K562 (cell line): ENCODE measurements around the gene CAMK2B. TPM values are rescaled to one million over a fixed set of nuclear protein-coding genes. Genes with fewer than 3 reads are reported as not detected.

ENCODE experiments used
- CEBPB ChIP-seq: fragments of 450-650 bp; IDR thresholded peaks from 2 replicates; pipeline ENCODE4 v1.6.1; 2016; ENCODE audit warnings: missing genetic modification characterization, missing compliant biosample characterization
- STAG1 ChIP-seq: sonication (generic); formaldehyde crosslinking; IDR thresholded peaks from 2 replicates; pipeline ENCODE4 v1.5.0; 2020; ENCODE audit warnings: missing genetic modification reagents, borderline replicate concordance
- polyA plus RNA-seq, 8 experiments: library from polyadenylated mRNA; depleted of rRNA in 4 of 8; stranded (reverse) in 5 of 8; unstranded in 3 of 8; fragments of >200 nt; fragmentation: Nextera tagmentation in 2 of 8; fragmentation: Illumina TruSeq in 1 of 8; extraction: Ambion mirVana in 2 of 8; extraction: Trizol in 1 of 8; gene quantifications; 2 replicates each; pipeline versions ENCODE4 v1.2.1 to v1.2.3, GENCODE V29; 2011 to 2014; ENCODE audit warnings: inconsistent platforms in 1 of 8, missing spikeins in 1 of 8
- total RNA-seq, 7 experiments: library from RNA; depleted of rRNA in 6 of 7; stranded (reverse); fragments of >200 nt in 6 of 7; fragmentation: Illumina TruSeq in 2 of 7; extraction: Trizol in 2 of 7; gene quantifications; 2 replicates each; pipeline versions ENCODE4 v1.2.1 to v1.2.3, GENCODE V29; 2011 to 2021; ENCODE audit warnings: low replicate concordance in 1 of 7
- TF ChIP-seq, protein P1 (sequence below): sonication (generic); formaldehyde crosslinking; IDR thresholded peaks from 2 replicates; pipeline ENCODE4 v1.5.0; 2020; ENCODE audit warnings: missing genetic modification reagents
- TF ChIP-seq, protein P2 (sequence below): IDR thresholded peaks from 3 replicates; pipeline ENCODE4 v1.6.1; 2011; ENCODE audit warnings: borderline replicate concordance, mild to moderate bottlenecking; ENCODE audit not compliant: insufficient read length, insufficient read depth
- TF ChIP-seq, protein P3 (sequence below): sonication (generic); formaldehyde crosslinking; IDR thresholded peaks from 2 replicates; pipeline ENCODE4 v1.8.0; 2023; ENCODE audit warnings: missing genetic modification reagents, mild to moderate bottlenecking, borderline replicate concordance

The CAMK2B gene
- total and polyA plus RNA-seq, 9 of the 15 experiments (the other 6 are each of a cell fraction or from before 2014, with no cell fraction given): 0.04 to 0.09 (median 0.05) TPM; not detected in 4

DNA sequence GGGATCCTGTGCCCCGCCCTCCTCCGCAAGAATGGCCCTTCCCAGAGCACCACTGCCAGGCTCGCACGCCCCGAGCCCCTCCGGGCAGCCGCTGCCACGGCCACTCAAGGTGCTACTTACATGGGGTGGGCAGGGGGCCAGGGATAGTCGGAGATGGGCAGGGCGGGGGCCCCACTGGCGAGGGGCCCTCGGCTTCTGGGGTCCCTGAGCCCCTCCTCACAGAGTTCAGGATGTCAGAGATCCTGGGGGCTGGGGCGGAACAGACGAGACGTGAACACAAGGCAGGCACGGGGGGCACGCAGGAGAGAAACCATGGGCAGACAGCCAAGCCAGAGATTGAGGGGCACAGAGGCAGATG, 99.0 kb downstream of the CAMK2B start (continued):
- TF ChIP-seq, protein P1, sequence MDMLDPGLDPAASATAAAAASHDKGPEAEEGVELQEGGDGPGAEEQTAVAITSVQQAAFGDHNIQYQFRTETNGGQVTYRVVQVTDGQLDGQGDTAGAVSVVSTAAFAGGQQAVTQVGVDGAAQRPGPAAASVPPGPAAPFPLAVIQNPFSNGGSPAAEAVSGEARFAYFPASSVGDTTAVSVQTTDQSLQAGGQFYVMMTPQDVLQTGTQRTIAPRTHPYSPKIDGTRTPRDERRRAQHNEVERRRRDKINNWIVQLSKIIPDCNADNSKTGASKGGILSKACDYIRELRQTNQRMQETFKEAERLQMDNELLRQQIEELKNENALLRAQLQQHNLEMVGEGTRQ (CRISPR knock-in tag): no peak
- TF ChIP-seq, protein P2, sequence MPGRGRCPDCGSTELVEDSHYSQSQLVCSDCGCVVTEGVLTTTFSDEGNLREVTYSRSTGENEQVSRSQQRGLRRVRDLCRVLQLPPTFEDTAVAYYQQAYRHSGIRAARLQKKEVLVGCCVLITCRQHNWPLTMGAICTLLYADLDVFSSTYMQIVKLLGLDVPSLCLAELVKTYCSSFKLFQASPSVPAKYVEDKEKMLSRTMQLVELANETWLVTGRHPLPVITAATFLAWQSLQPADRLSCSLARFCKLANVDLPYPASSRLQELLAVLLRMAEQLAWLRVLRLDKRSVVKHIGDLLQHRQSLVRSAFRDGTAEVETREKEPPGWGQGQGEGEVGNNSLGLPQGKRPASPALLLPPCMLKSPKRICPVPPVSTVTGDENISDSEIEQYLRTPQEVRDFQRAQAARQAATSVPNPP: no peak
- TF ChIP-seq, protein P3, sequence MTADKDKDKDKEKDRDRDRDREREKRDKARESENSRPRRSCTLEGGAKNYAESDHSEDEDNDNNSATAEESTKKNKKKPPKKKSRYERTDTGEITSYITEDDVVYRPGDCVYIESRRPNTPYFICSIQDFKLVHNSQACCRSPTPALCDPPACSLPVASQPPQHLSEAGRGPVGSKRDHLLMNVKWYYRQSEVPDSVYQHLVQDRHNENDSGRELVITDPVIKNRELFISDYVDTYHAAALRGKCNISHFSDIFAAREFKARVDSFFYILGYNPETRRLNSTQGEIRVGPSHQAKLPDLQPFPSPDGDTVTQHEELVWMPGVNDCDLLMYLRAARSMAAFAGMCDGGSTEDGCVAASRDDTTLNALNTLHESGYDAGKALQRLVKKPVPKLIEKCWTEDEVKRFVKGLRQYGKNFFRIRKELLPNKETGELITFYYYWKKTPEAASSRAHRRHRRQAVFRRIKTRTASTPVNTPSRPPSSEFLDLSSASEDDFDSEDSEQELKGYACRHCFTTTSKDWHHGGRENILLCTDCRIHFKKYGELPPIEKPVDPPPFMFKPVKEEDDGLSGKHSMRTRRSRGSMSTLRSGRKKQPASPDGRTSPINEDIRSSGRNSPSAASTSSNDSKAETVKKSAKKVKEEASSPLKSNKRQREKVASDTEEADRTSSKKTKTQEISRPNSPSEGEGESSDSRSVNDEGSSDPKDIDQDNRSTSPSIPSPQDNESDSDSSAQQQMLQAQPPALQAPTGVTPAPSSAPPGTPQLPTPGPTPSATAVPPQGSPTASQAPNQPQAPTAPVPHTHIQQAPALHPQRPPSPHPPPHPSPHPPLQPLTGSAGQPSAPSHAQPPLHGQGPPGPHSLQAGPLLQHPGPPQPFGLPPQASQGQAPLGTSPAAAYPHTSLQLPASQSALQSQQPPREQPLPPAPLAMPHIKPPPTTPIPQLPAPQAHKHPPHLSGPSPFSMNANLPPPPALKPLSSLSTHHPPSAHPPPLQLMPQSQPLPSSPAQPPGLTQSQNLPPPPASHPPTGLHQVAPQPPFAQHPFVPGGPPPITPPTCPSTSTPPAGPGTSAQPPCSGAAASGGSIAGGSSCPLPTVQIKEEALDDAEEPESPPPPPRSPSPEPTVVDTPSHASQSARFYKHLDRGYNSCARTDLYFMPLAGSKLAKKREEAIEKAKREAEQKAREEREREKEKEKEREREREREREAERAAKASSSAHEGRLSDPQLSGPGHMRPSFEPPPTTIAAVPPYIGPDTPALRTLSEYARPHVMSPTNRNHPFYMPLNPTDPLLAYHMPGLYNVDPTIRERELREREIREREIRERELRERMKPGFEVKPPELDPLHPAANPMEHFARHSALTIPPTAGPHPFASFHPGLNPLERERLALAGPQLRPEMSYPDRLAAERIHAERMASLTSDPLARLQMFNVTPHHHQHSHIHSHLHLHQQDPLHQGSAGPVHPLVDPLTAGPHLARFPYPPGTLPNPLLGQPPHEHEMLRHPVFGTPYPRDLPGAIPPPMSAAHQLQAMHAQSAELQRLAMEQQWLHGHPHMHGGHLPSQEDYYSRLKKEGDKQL (CRISPR knock-in tag): no peak
- TF ChIP-seq CEBPB (tag) (no peak), STAG1 (no peak)
